IPS DF 4.7 (cell line): ENCODE results near the gene KRTAP5-1.

ENCODE experiments used
- DNase-seq: peaks from one replicate; pipeline ENCODE4 v3.0.0-alpha.2; 2013; ENCODE audit warnings: low spot score; ENCODE audit errors: extremely low read depth

Gene KRTAP5-1

GRCh38 chr11:1560649-1561251 is 24.3 kb downstream of the KRTAP5-1 start:
- no peak for DNase-seq

GRCh38 chr11:1560002-1560648 is 25.0 kb downstream of the KRTAP5-1 start:
- no peak for DNase-seq

- no peak for DNase-seq
These were observed 25.8 kb downstream of the KRTAP5-1 start for GRCh38 chr11:1559111-1559951.

- DNase-seq, result no peak
These were observed 26.3 kb downstream of the KRTAP5-1 start for GRCh38 chr11:1558775-1559110.

GRCh38 chr11:1557904-1558774 is 26.9 kb downstream of the KRTAP5-1 start:
- DNase-seq, result no peak

GRCh38 chr11:1557051-1557884 is 27.8 kb downstream of the KRTAP5-1 start:
- no peak for DNase-seq

GRCh38 chr11:1556278-1556902 is 28.7 kb downstream of the KRTAP5-1 start:
- DNase-seq, result no peak

GRCh38 chr11:1555713-1556153 is 29.4 kb downstream of the KRTAP5-1 start:
- no peak for DNase-seq

- DNase-seq, result no peak
These were observed 29.9 kb downstream of the KRTAP5-1 start for GRCh38 chr11:1554981-1555712.

- DNase-seq, result no peak
These were observed 31.1 kb downstream of the KRTAP5-1 start for GRCh38 chr11:1553808-1554594.

- DNase-seq, result no peak
These were observed 35.4 kb downstream of the KRTAP5-1 start for GRCh38 chr11:1549338-1550330.

GRCh38 chr11:1548221-1549070 is 36.6 kb downstream of the KRTAP5-1 start:
- DNase-seq, result no peak

GRCh38 chr11:1547467-1548098 is 37.5 kb downstream of the KRTAP5-1 start:
- DNase-seq, result no peak

- no peak for DNase-seq
These were observed 38.3 kb downstream of the KRTAP5-1 start for GRCh38 chr11:1546536-1547466.

GRCh38 chr11:1546077-1546535 is 39.0 kb downstream of the KRTAP5-1 start:
- no peak for DNase-seq
